Motor neuron (in vitro differentiated cells): ENCODE data around the gene UPK2. TPM values are rescaled to one million over a fixed set of nuclear protein-coding genes. Genes with fewer than 3 reads are reported as not detected.

Source experiments
- ATAC-seq, 8 experiments: fragments of 200-7000 bp; cut with Tn5 transposase; replicated peaks in 6 of 8; 2 replicates each; pipeline ENCODE4 v1.8.0; 2021; ENCODE audit warnings: mild to moderate bottlenecking in 8 of 8, moderate library complexity in 8 of 8
- H3K27ac ChIP-seq, 2 donors: fragments of 250-450 bp; sonication (Bioruptor Pico); 2 replicates each; pipeline ENCODE4 v1.9.0; 2021; ENCODE audit warnings: antibody characterized with exemption in 2 of 2, mild to moderate bottlenecking in 2 of 2, moderate library complexity in 1 of 2
- H3K4me1 ChIP-seq, 2 donors: fragments of 250-450 bp; sonication (Bioruptor Pico); replicated peaks in 1 of 2; 2 replicates each; pipeline ENCODE4 v1.6.1; 2021; ENCODE audit warnings: antibody characterized with exemption in 2 of 2, mild to moderate bottlenecking in 2 of 2, moderate library complexity in 1 of 2
- H3K4me3 ChIP-seq, 5 donors: fragments of 250-450 bp; sonication (Bioruptor Pico); 2 replicates each; pipeline ENCODE4 v1.9.0; 2021; ENCODE audit warnings: antibody characterized with exemption in 5 of 5, mild to moderate bottlenecking in 5 of 5, moderate library complexity in 4 of 5
- WGBS, 10 experiments: fragments of 450-650 bp; shearing (Covaris generic); methylation state at CpG; one replicate each; pipeline ENCODE4 v1.0.0; 2022; 5-methylcytosine and 5-hydroxymethylcytosine counted together
- in situ Hi-C, 9 experiments: fragments of 400-800 bp; cut with MboI; loops; one replicate each; pipeline ENCODE4 v1.15.0; 2021; ENCODE audit warnings: low sequenced_read_pairs in 9 of 9, low pct_unique_long_range_greater_than_20kb in 2 of 9; ENCODE audit not compliant: unreplicated experiment in 9 of 9
- total RNA-seq, 8 experiments: library from RNA; unstranded; fragments of 300-600 nt; gene quantifications; 2 replicates each; pipeline versions ENCODE4 v1.2.3 to v1.2.4, GENCODE V29; 2022

Gene UPK2
- total RNA-seq = under 1 TPM in 5 of 8 experiments, not detected in 3; 0.29 to 1.00 (median 0.45) TPM

DNA sequence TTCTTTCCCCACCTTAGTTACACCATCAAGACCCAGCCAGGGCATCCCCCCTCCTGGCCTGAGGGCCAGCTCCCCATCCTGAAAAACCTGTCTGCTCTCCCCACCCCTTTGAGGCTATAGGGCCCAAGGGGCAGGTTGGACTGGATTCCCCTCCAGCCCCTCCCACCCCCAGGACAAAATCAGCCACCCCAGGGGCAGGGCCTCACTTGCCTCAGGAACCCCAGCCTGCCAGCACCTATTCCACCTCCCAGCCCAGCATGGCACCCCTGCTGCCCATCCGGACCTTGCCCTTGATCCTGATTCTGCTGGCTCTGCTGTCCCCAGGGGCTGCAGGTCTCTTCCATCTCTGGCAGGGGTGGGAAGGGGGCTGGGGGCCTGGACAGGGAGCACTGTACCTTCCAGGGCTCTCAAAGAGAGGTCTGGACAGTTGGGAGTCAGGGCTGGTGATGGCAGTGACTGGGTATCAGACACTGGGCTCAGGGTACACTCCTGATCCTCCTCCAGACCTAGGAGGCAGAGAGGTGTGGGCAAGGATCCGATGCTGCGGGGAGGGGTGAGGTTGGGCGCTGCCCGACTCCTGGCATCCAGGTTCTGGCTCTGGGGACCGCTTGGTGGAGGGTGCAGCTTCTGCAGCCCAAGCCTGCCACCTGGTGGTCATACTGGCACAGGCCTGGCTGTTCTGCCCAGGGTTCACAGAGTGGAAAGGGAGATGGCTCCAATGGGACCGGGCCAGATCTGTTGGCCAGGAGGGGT is at the start of gene UPK2:
TSS of gene UPK2 (plus strand) at position 205 of the 753 bp plus-strand sequence. CDS start at position 258, 53 bp downstream.
- peak; percentile 80 to 99 (median 86) for ATAC-seq
- Histone ChIP-seq H3K4me3 (no peak within 1 kb of the TSS), H3K27ac (no peak within 1 kb of the TSS), H3K4me1 (peaks cover 17 to 27% of the 10 kb centered on the region in 2 donors)
- in situ Hi-C loops = loop anchor here in 6 of 9 experiments (10.0 to 25.0 kb wide), 2 partner anchors 269 to 271 kb away; partner anchors contain the start of gene TREH (in 5 of the 6)
- WGBS, 10 experiments = 0% methylated on average over 1 to 5 of the region's 7 CpGs; no CpG with 5 or more reads in 8 of the 10 experiments

DNA sequence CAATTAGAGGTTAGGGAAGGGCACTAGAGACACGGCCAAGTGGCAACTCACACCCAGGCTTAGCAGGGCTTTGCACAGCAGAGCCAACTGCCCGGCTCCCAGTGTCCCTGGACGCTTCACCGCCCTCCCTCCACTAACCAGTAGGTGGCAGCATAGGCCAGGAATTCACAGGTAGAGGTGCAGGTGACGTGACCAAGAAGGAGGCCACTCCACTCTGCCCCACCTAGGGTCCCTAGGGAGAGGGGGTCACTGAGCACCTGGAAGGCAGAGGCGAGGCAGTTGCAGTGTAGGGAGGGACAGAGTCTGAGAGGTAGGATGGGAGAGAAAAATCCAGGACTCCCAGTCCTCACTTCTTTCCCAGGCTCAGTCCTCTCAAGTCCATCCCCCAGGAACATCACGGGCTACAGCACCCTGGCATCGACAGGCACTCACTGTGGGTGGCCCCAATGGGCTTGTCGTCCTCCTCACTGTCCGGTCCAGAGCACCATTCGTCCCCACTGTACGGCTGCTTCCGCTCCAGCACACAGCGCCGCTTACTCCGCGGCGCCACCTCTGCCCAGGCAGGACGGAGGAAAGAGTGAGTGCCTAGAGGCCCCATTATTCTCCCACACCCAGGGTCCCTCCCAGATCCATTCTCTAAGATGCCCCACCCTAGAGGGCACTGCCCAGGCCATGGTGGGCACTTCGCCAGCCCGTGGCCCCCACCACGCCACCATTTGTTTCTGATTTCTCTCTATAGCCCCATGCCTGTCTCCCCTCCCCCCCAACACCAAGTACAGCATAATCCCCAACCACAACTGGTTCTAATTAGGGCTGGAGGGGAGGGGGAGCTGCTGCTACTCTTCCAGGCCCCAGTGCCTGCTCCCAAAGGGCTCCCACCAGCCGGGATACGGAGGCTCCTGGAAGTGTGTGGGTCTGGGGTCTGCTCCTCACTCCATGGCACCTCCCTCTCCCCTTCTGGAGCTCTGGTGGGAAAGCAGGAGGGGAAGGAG is 48.8 kb upstream of the UPK2 start:
- peak; percentile 9 to 47 (median 14) for ATAC-seq
- peaks cover 53 to 54% of the 10 kb centered on the region in 2 donors for H3K4me1 ChIP-seq
- in situ Hi-C loops = no loop called here
- no peak overlapping the region for H3K4me3 ChIP-seq
- WGBS, 10 experiments = 0 to 38% (median 20%) methylated on average over 1 to 9 of the region's 24 CpGs; no CpG with 5 or more reads in 7 of the 10 experiments
- peak overlapping the region in 1 of 2 donors; percentile 62 for H3K27ac ChIP-seq

DNA sequence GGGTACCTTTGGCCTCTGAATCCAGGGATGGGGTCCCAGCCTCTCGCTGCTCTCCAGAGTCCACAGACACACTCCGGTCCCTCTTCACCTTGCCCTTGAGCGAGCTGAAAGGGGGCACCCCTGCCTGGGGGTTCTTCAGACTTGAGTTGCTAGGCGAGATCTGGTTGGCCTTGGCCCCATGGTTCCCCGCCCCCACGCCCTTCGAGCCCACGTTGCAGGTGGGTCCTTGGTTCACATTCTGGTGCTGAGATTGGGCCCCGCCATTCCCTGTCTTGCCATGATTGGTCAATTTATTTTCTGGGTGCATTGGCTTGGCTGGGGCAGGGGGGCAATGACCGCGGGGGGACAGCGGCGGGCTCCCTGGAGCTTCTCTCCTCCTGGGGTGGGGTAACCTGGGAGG is 47.8 kb upstream of the UPK2 start:
- H3K4me3 ChIP-seq = no peak overlapping the region
- H3K27ac ChIP-seq = peak overlapping the region; percentile 62 to 80
- in situ Hi-C loops = no loop called here

DNA sequence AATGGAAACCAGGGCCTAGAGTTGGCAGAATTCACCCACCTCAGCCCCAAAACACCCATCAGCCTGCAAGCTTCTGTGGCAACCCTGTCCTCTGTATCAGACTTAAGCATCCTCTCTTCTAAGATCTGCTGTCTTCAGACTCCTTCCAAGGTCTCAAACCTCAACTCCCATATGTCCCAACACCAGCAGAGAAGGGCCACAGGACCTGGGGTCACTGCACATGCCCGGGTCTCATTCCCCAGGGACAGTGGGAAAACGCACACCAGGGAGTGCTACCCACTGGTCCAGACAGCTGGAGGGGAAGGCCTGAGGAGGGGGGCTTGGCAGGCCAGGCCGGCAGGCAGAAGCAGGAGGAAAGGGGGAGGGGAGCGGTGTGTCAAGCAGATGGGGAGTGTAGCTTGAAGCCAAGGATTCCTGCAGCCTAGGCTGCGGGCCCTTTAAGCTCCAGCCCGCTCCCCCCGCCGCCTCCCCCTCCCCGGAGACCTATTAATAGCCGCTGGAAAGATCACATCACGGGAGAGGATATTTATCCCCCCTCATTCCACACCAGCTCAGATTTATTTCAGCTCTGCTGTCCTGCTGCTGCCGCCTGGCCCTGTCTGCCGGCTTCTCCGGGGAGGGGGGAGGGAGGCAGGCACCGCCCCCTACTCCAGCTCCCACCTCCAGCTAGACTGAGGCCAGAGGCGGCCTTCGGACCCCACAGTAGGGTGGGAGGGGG is 47.0 kb upstream of the UPK2 start:
- 0% methylated on average over 1 of the region's 17 CpGs; no CpG with 5 or more reads in 9 of the 10 experiments for WGBS, 10 experiments
- in situ Hi-C loops = no loop called here
- H3K4me3 ChIP-seq = peak overlapping the region; percentile 0 to 24 (median 11)
- peak overlapping the region; percentile 79 to 85 for H3K27ac ChIP-seq
- H3K4me1 ChIP-seq = peaks cover 62% of the 10 kb centered on the region in 2 donors
- peak; percentile 1 to 82 (median 78) for ATAC-seq

More for the DNA sequence above, 47.8 kb upstream of the UPK2 start:
- 60 to 100% methylated on average over 1 to 3 of the region's 13 CpGs; no CpG with 5 or more reads in 8 of the 10 experiments for WGBS, 10 experiments
- ATAC-seq = no peak
- H3K4me1 ChIP-seq = peaks cover 62% of the 10 kb centered on the region in 2 donors

DNA sequence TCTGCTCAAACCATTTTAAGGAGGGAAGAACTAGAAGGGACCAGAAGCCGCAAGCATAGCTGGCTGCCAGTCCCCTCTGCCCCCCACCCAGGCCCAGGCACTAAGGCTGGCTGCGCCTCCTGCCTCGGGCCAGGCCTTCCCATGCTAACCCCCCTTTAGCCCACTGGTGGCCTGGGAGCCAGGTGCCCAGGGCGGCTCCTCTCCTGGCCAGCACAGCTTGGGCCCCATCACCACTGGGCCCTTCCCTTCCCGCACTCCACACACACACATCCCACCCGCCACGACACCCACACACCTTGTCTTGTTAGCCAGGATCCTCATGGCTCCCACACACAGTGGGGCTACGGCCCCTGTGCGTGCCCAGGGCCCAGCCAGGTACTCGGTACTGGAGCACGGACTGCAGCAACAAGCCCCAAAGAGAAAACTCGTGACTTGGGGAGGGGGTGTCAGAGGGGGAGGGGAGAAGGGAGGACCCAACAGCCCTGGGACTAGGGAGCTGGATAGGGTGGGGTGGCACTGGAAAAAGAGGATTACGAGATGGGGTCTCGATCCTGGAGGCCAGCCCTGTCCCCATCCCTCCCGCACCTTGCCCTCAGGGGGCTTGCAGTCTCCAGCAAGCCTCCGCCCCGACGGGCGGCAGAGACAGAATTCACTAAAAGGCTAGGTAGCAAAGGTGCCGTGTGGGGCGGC is 46.3 kb upstream of the UPK2 start:
- Histone ChIP-seq H3K27ac (peak overlapping the region; percentile 79 to 85), H3K4me3 (peak overlapping the region in 4 of 5 donors; percentile 0 to 24 (median 12)), H3K4me1 (peaks cover 62% of the 10 kb centered on the region in 2 donors)
- in situ Hi-C loops = no loop called here
- WGBS, 10 experiments = no CpG with 5 or more reads among the region's 21 CpGs
- peak in 1 of 8 experiments; percentile 2 for ATAC-seq

DNA sequence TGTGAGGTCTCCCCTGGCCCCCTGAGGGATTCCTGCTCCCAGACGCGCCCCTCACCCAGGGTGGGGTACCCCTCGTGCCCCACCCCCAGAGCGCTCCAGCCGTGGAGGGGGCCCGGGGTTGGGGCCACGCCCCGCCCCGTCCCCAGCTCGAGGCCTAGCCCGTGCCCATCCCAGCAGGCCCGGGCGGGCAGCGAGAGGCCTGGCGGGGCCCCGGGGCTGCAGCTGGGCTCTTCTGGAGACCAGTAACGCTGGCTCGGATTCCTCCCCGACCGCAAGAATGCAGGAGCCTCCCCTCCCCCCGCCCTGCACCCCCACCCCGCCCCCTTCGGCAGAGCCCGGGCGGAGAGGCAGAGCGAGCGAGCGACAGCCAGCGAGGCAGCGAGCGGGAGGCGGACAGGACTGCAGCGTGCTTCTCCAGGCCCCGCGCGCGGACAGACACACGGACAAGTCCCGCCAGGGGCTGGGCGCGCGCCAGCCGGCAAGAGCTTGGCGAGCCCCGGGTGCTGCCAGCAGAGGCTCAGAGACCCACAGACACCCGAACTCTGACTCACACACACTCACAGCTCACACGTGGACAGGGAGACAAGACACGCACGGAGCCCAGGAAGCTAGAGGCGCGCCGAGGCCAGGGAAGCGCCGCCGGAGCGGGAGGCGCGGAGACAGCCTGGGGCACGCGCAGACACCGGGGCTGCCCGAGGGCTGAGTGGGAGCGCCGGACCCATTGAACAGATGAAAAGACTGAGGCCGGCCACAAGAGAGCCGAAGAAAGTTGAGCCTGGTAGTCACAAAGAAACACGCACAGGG is 45.6 kb upstream of the UPK2 start:
- in situ Hi-C loops = no loop called here
- Histone ChIP-seq H3K4me3 (peak overlapping the region in 3 of 5 donors; percentile 4 to 14 (median 4)), H3K27ac (peak overlapping the region; percentile 79 to 85), H3K4me1 (peaks cover 62% of the 10 kb centered on the region in 2 donors)
- WGBS, 10 experiments = no CpG with 5 or more reads among the region's 67 CpGs
- ATAC-seq = peak; percentile 1 to 62 (median 6)

DNA sequence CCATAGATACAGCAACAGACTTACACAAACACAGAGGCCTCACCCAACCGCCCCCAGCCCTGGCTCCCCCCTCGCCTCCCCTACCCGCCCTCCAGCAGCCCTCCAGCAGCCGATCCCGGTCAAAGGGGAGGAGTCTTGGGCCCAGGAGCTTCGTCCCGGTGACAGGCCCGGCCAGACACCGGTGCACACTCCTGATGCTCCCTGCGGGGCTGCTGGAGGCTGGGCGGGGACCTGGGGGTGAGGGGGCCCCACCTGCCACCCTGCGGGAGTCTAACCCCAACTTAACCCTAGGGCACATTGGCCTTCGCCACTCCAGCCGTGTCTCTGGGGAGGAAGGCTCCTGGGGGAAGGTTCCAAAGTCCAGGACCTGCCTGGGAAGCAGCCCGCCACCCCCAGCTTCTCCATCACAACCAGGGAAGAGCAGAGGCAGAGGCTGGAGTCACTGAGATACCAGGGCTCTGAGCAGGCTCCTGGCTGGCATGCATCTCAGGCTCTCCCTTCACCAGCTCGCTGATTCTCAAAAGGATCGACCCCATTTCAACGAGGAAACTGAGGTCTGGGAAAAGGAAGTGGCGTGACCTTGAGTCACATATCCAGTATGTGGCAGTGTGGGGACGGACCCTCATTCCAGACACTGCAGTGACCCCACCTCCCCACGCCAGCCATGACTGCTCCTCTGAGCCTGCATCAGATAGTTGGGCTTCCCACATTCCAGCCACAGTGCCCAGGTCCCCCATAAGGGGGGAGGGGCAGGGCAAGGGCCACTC is 44.8 kb upstream of the UPK2 start:
- in situ Hi-C loops = no loop called here
- Histone ChIP-seq H3K27ac (peak overlapping the region; percentile 4 to 79), H3K4me3 (no peak overlapping the region), H3K4me1 (peaks cover 64 to 65% of the 10 kb centered on the region in 2 donors)
- ATAC-seq = peak in 4 of 8 experiments; percentile 0 to 3 (median 0)
- WGBS, 10 experiments = 7 to 47% (median 47%) methylated on average over 3 to 5 of the region's 21 CpGs; no CpG with 5 or more reads in 7 of the 10 experiments

DNA sequence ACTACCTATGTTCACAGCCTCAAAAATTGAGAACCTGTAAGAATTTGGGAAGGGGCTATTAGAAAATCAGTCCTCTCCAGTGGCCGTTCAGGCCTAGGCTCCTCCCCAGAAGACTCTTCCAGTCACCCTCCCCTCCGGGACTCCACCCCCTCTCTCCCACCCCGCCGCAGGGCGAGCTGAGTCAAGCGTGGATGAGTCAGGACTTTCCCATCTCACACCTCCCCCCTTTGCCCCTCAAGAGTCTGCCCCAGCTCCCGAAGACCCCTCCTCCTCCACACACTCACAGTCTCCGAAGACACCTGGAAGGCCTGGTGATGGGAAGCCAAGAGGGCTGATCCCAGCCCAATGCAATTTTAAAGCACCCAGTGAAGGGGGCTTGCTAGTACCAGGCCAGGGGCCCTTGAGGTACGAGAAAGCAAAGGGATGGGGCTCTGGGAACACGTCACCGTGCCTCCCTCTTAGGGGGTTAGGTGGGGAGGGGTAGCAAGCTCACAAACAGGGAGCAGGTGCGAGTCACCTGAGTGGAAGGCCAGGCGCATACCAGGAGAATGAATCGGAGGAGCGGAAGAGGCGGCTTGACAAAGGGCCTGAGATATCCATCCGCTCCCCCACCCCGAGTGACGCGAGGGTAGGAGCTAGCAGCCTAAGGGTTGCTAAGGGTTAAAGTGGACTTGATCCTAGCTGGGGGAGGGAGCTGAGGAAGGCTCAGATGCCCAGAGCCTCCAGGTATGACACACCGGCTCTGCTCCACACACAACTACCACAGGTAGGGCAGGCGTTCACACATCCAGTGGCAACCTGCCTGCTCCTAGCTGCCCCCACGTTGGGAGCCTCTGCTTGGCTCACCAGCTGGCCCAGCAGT is 44.0 kb upstream of the UPK2 start:
- Histone ChIP-seq H3K4me1 (peaks cover 69% of the 10 kb centered on the region in 2 donors), H3K4me3 (peak overlapping the region in 2 of 5 donors; percentile 1 to 14), H3K27ac (peak overlapping the region; percentile 49 to 79)
- 19 to 87% (median 54%) methylated on average over 3 to 12 of the region's 23 CpGs; no CpG with 5 or more reads in 5 of the 10 experiments for WGBS, 10 experiments
- ATAC-seq = peak; percentile 40 to 49 (median 48)
- in situ Hi-C loops = no loop called here

DNA sequence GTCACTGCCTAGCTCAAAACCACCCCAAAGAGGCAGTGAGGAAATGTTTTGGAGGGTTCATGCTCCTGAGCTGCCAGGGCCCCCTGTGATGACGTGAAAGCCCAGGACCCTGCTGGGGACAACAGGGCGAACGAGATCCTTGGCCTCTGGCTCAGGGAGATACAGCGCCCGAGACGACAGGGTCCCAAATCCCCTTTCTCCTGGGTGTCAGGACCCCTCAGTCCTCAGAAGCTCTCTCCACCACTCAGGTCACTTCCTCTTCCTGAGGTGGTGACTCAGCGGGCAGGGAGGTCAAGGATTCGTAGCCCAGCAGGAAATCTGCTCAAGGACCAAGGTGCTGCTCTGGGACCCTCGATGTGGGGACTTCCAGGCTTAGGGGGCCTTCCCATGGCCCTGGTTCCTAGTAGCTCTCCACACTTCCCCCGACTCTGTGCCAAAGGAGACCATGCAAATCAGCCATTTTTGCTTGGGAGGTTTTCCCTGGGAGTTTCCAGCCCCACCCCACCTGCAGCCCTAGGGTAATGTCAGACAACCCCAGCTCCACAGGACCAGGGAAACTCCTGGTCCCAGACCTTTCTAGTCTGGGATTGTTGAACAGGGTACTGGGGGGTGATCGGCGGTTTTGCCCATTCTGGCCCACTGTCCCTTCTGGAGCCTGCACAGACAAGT is 43.2 kb upstream of the UPK2 start:
- 0 to 82% (median 48%) methylated on average over 1 to 6 of the region's 12 CpGs; no CpG with 5 or more reads in 5 of the 10 experiments for WGBS, 10 experiments
- H3K4me1 ChIP-seq = peaks cover 66 to 69% of the 10 kb centered on the region in 2 donors
- in situ Hi-C loops = no loop called here
- ATAC-seq = no peak
- H3K4me3 ChIP-seq = no peak overlapping the region
- peak overlapping the region in 1 of 2 donors; percentile 79 for H3K27ac ChIP-seq
